PC-9 (cell line): Measurements from ENCODE around the gene NAALADL1.

ENCODE experiments used
- CTCF ChIP-seq: fragments of 200-600 bp; sonication (generic); conservative IDR thresholded peaks from 2 replicates; pipeline ENCODE4 v1.6.1; 2017; ENCODE audit warnings: mixed run types, antibody characterized with exemption, mild to moderate bottlenecking, moderate library complexity
- EZH2 ChIP-seq: fragments of 200-600 bp; sonication (generic); IDR thresholded peaks from 2 replicates; pipeline ENCODE4 v1.8.0; 2017; ENCODE audit warnings: antibody characterized with exemption, low read depth

- TF ChIP-seq CTCF (no peak), EZH2 (no peak)
Observed at GRCh38 chr11:65014726-65015227, 43.6 kb downstream of the NAALADL1 start.
